ENCODE measurements around the gene LMTK3.

LMTK3 gene

DNA sequence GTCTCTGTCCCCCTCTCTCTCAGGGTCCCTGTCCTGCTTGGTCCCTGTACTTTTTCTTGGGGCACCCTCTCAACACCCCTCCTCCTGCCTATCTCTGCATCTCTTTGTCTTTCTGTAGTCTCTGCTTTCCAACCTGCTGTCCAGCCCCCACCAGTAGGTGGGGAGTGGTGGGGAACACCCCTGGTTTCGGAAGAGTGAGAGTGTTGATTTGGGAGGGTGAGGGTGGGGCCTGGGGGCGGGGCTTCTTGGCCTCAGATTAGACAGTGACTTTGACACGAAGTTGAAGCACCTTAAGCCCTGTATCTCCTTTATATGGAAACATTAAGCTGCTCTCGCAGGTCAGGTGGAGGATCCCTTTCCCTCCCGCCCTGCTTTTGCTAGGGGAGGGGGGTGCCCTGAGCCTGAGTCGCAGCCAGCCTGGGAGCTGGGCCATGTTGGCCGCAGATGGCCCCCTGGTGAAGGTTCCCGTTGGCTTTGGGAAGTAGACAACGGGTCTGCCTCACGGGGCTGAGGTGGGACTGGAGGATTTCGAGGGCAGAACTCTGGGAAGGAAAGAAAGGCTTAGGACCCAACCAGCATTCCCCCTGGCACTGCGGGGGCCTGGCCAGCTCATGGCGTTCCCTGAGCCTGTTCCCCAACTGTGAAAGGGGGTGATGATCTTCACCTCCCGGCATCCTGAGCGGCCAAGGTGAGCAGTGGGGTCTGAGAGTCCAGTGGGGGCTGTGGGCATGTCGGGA, 56.3 kb downstream of the LMTK3 start, which contains the start of gene KCNJ14:
KCNJ14 (plus strand) TSS at position 404 of the 737 bp plus-strand sequence. CDS start 6,151 bp downstream, outside the sequence.
- H2AFZ ChIP-seq (ENCODE audit: low read depth, low read length) = no peak within 1 kb of the TSS
- H3K4me3 ChIP-seq (ENCODE audit: low read depth in 1 of 2, low read length in 2 of 2) = no peak within 1 kb of the TSS
- H3K36me3 ChIP-seq (ENCODE audit: insufficient read depth, low read length) = peaks cover 76% of the 10 kb centered on the region
- no peak for DNase-seq
- H3K4me2 ChIP-seq (ENCODE audit: insufficient read depth, low read length) = no peak within 1 kb of the TSS
- no peak for ATAC-seq (ENCODE audit: insufficient read depth, low read depth)
- no peaks in the 10 kb centered on the region for H3K27me3 ChIP-seq (ENCODE audit: insufficient read depth, low read length, poor library complexity)
- peaks cover 24% of the 10 kb centered on the region for H3K79me2 ChIP-seq (ENCODE audit: insufficient read depth, low read length)
- TF ChIP-seq EZH2 (IDR thresholded peaks at IDR 0.05; ENCODE audit: borderline replicate concordance, low read depth, low read length, severe bottlenecking) = no peak
- TF ChIP-seq, protein P1, sequence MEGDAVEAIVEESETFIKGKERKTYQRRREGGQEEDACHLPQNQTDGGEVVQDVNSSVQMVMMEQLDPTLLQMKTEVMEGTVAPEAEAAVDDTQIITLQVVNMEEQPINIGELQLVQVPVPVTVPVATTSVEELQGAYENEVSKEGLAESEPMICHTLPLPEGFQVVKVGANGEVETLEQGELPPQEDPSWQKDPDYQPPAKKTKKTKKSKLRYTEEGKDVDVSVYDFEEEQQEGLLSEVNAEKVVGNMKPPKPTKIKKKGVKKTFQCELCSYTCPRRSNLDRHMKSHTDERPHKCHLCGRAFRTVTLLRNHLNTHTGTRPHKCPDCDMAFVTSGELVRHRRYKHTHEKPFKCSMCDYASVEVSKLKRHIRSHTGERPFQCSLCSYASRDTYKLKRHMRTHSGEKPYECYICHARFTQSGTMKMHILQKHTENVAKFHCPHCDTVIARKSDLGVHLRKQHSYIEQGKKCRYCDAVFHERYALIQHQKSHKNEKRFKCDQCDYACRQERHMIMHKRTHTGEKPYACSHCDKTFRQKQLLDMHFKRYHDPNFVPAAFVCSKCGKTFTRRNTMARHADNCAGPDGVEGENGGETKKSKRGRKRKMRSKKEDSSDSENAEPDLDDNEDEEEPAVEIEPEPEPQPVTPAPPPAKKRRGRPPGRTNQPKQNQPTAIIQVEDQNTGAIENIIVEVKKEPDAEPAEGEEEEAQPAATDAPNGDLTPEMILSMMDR (IDR thresholded peaks at IDR 0.05; ENCODE audit: borderline replicate concordance, extremely low read depth, low read length, poor library complexity, severe bottlenecking) = no peak
- H3K9ac ChIP-seq (ENCODE audit: low read depth, low read length) = no peak within 1 kb of the TSS
- H4K20me1 ChIP-seq (ENCODE audit: insufficient read depth, low read length) = peaks cover 58% of the 10 kb centered on the region
- H3K9me3 ChIP-seq (ENCODE audit: insufficient read depth, low read length, severe bottlenecking) = no peaks in the 10 kb centered on the region
- no peaks in the 10 kb centered on the region for H3K4me1 ChIP-seq (ENCODE audit: insufficient read depth, low read length)
- no peak within 1 kb of the TSS for H3K27ac ChIP-seq (ENCODE audit: low read length)

DNA sequence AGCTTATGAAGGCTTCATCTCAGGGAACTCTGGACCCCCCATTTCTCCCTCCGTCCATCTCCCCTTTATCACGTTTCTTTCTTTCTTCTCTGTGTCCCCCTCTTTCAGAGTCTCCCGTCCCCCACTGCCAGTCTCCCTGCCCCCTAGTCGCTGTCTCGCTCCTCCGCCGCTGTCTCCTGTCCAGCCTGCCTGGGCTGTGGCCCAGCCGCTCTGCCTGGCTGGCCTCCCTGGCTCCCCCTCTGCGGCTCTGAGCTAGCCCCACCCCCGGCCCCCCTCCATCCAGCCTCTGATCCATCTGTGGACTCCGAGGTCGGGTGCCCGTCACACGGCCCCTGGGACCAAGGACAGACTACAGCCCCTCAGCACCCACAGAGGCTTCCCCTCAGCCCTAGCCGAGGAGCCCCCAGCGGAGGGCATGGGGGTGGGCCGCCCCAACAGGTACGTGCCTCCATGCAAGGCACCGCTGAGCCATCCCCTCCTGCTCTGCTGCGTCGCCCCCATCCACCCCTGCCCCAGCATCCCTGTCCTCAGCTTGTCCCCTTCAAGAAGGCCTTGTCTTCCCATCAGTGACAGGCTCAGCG, 57.4 kb downstream of the LMTK3 start:
- Histone ChIP-seq H2AFZ (ENCODE audit: low read depth, low read length) (no peak overlapping the region), H3K36me3 (ENCODE audit: insufficient read depth, low read length) (peaks cover 87% of the 10 kb centered on the region), H3K27ac (ENCODE audit: low read length) (no peak overlapping the region), H3K27me3 (ENCODE audit: insufficient read depth, low read length, poor library complexity) (no peaks in the 10 kb centered on the region), H3K9me3 (ENCODE audit: insufficient read depth, low read length, severe bottlenecking) (no peaks in the 10 kb centered on the region), H3K9ac (ENCODE audit: low read depth, low read length) (no peak overlapping the region), H3K4me2 (ENCODE audit: insufficient read depth, low read length) (no peak overlapping the region), H4K20me1 (ENCODE audit: insufficient read depth, low read length) (peaks cover 61% of the 10 kb centered on the region), H3K79me2 (ENCODE audit: insufficient read depth, low read length) (peaks cover 35% of the 10 kb centered on the region), H3K4me3 (ENCODE audit: low read depth in 1 of 2, low read length in 2 of 2) (no peak overlapping the region), H3K4me1 (ENCODE audit: insufficient read depth, low read length) (no peaks in the 10 kb centered on the region)
- ATAC-seq (ENCODE audit: insufficient read depth, low read depth) = no peak
- DNase-seq = no peak
- TF ChIP-seq, protein P1 (IDR thresholded peaks at IDR 0.05; ENCODE audit: borderline replicate concordance, extremely low read depth, low read length, poor library complexity, severe bottlenecking) = no peak
- no peak for TF ChIP-seq EZH2 (IDR thresholded peaks at IDR 0.05; ENCODE audit: borderline replicate concordance, low read depth, low read length, severe bottlenecking)

DNA sequence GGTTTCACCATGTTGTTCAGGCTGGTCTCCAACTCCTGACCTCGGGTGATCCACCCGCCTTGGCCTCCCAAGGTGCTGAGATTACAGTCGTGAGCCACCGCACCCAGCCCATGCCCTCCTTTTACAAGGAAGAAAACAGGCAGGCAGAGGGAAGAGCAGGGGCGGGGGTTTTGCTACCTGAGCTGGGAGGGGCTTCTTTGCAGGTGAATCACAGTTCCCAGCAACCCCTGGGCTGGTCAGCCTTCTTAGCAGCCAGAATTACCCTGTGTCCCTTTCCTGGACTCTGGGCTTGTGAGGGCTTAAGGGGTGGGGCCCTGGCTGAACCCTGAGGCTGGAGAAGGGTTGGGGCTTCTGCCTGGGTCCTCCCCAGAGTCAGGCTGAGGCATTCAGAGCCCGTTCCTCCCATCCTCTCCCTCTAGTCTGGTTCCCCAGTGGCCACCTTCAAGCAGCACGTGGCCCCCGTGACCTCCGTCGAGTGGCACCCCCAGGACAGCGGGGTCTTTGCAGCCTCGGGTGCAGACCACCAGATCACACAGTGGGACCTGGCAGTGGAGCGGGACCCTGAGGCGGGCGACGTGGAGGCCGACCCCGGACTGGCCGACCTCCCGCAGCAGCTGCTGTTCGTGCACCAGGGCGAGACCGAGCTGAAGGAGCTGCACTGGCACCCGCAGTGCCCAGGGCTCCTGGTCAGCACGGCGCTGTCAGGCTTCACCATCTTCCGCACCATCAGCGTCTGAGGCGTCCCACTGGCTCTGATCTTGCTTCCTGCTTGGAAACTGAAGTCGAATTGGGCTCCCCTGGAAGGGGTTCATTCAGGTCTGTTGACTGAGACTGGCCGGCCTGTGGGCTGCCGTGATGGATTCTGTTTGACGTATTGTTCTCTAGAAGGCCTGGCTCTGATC, 59.1 kb downstream of the LMTK3 start:
- Histone ChIP-seq H3K27ac (ENCODE audit: low read length) (no peak overlapping the region), H3K79me2 (ENCODE audit: insufficient read depth, low read length) (peaks cover 48% of the 10 kb centered on the region), H4K20me1 (ENCODE audit: insufficient read depth, low read length) (peaks cover 54% of the 10 kb centered on the region), H3K36me3 (ENCODE audit: insufficient read depth, low read length) (peaks cover 95% of the 10 kb centered on the region), H3K9me3 (ENCODE audit: insufficient read depth, low read length, severe bottlenecking) (no peaks in the 10 kb centered on the region), H2AFZ (ENCODE audit: low read depth, low read length) (no peak overlapping the region), H3K4me2 (ENCODE audit: insufficient read depth, low read length) (no peak overlapping the region), H3K4me1 (ENCODE audit: insufficient read depth, low read length) (peaks cover 3% of the 10 kb centered on the region; the same call in 1 of the 2 replicates), H3K9ac (ENCODE audit: low read depth, low read length) (no peak overlapping the region), H3K27me3 (ENCODE audit: insufficient read depth, low read length, poor library complexity) (no peaks in the 10 kb centered on the region), H3K4me3 (ENCODE audit: low read depth in 1 of 2, low read length in 2 of 2) (no peak overlapping the region)
- ATAC-seq (ENCODE audit: insufficient read depth, low read depth) (no peak), DNase-seq (no peak)
- TF ChIP-seq, protein P1 (IDR thresholded peaks at IDR 0.05; ENCODE audit: borderline replicate concordance, extremely low read depth, low read length, poor library complexity, severe bottlenecking) = no peak
- TF ChIP-seq EZH2 (IDR thresholded peaks at IDR 0.05; ENCODE audit: borderline replicate concordance, low read depth, low read length, severe bottlenecking) = no peak

All from DND-41 (cell line).